ENCODE data around the gene CAMTA2. TPM values are rescaled to one million over a fixed set of nuclear protein-coding genes. Genes with fewer than 3 reads are reported as not detected.

CAMTA2 gene
- total and polyA plus RNA-seq, 9 of the 15 experiments (the other 6 are each of a cell fraction or from before 2014, with no cell fraction given), result 0.24 to 25.1 (median 6.3) TPM

GRCh38 chr17:4969551-4970173, 17.8 kb downstream of the CAMTA2 start:
- Histone ChIP-seq H3K9me1 (ENCODE audit: control insufficient read depth, insufficient read depth, low read length) (no peaks in the 10 kb centered on the region), H3K36me3 (ENCODE audit: control insufficient read depth, insufficient read depth, low read length) (peaks cover 64% of the 10 kb centered on the region; the same call in 2 of the 3 replicates), H3K9ac (ENCODE audit: insufficient read depth in 1 of 2, low read depth in 2 of 2, low read length in 2 of 2) (peak overlapping the region; percentile 52 to 89; a peak in 2 of 4 replicates), H4K20me1 (replicated peaks; ENCODE audit: control insufficient read depth, insufficient read depth, low read length) (no peaks in the 10 kb centered on the region), H3K4me3 (no peak overlapping the region), H3K27me3 (ENCODE audit: control insufficient read depth in 2 of 2, insufficient read depth in 2 of 2, low read length in 2 of 2) (no peaks in the 10 kb centered on the region), H3K27ac (ENCODE audit: extremely low read depth, low read depth, low read length) (peak overlapping the region; percentile 95; the same call in 1 of the 3 replicates), H2AFZ (ENCODE audit: low read depth, low read length) (no peak overlapping the region), H3K79me2 (ENCODE audit: control insufficient read depth, insufficient read depth, low read length) (peaks cover 26% of the 10 kb centered on the region), H3K4me2 (ENCODE audit: insufficient read depth, low read length) (peak overlapping the region; percentile 18; the same call in 1 of the 2 replicates), H3K4me1 (replicated peaks in 1 of 2; ENCODE audit: control insufficient read depth in 2 of 2, insufficient read depth in 2 of 2, low read length in 2 of 2) (peaks cover 23 to 26% of the 10 kb centered on the region in 2 experiments), H3K9me3 (replicated peaks; ENCODE audit: control insufficient read depth, insufficient read depth, low read depth, low read length) (no peaks in the 10 kb centered on the region)
- ATAC-seq (no peak), DNase-seq (ENCODE audit: extremely low read depth in 1 of 4, low spot score in 3 of 4) (no peak), FAIRE-seq (no peak)
- ChIA-PET CTCF (ENCODE audit: low intra/inter-chr PET ratio) (no interaction called here), POLR2A (interaction anchor here (0.6 to 1.4 kb wide), 5 partner anchors 10 to 864 kb away, joined by 3 to 8 read pairs (median 6); partner anchors contain the start of gene CAMTA2)
- BruUV-seq (replicated peaks), result no TSS peak
- 83% methylated on average over 13 of the region's 16 CpGs for WGBS (ENCODE audit: insufficient coverage, low coverage, missing lambda C conversion rate)
- intact Hi-C loops (cut with micrococcal nuclease), result loop anchor here (10.0 kb wide), 1 partner anchor 65 kb away; the partner anchor contains the start of gene CHRNE
- TF ChIP-seq THRA (IDR thresholded peaks at IDR 0.05), result 0 out of 2 replicates have a peak, but pooled peaks have one; percentile 2
- no peak for TF ChIP-seq ZNF24 (IDR thresholded peaks at IDR 0.05)
- peak; percentile 90 for TF ChIP-seq ZNF175 (CRISPR knock-in tag; IDR thresholded peaks at IDR 0.05; ENCODE audit: low read depth)
- no peak for TF ChIP-seq PHTF2 (CRISPR knock-in tag; IDR thresholded peaks at IDR 0.05)
- no peak for TF ChIP-seq PHF20 (IDR thresholded peaks at IDR 0.05; ENCODE audit: partially characterized antibody)
- TF ChIP-seq BRF2 (IDR thresholded peaks at IDR 0.05; ENCODE audit: borderline replicate concordance, insufficient read depth, insufficient read length), result no peak
- no peak for TF ChIP-seq NFYB (IDR thresholded peaks at IDR 0.05; ENCODE audit: extremely low read depth, insufficient read length)
- TF ChIP-seq ZBTB33 (CRISPR knock-in tag; IDR thresholded peaks at IDR 0.05), result peak; percentile 89
- no peak for TF ChIP-seq CEBPG (CRISPR knock-in tag; IDR thresholded peaks at IDR 0.05)
- peak in 1 of 2 experiments; percentile 66; a peak in 2 of 4 replicates for TF ChIP-seq CEBPG (tag; conservative IDR thresholded peaks at IDR 0.05 in 1 of 2, IDR thresholded peaks at IDR 0.05 in 1 of 2)
- TF ChIP-seq RBM22 (IDR thresholded peaks at IDR 0.05; ENCODE audit: low read depth, low read length, poor library complexity, severe bottlenecking), result no peak
- peak; percentile 75 for TF ChIP-seq FOSL1 (tag; conservative IDR thresholded peaks at IDR 0.05)
- in situ Hi-C loops (cut with MboI), result no loop called here
